NT2/D1 (cell line): ENCODE measurements around the gene ZNF784.

Experiments used
- SUZ12 ChIP-seq: IDR thresholded peaks from 2 replicates; pipeline ENCODE4 v1.6.1; 2011; ENCODE audit not compliant: insufficient read length, insufficient read depth; ENCODE audit errors: extremely low read depth
- YY1 ChIP-seq: IDR thresholded peaks from 2 replicates; pipeline ENCODE4 v1.6.1; 2011; ENCODE audit not compliant: insufficient read length, insufficient read depth
- ZNF274 ChIP-seq: IDR thresholded peaks from 2 replicates; pipeline ENCODE4 v1.6.1; 2011; ENCODE audit warnings: mild to moderate bottlenecking, low read depth, low read length

DNA sequence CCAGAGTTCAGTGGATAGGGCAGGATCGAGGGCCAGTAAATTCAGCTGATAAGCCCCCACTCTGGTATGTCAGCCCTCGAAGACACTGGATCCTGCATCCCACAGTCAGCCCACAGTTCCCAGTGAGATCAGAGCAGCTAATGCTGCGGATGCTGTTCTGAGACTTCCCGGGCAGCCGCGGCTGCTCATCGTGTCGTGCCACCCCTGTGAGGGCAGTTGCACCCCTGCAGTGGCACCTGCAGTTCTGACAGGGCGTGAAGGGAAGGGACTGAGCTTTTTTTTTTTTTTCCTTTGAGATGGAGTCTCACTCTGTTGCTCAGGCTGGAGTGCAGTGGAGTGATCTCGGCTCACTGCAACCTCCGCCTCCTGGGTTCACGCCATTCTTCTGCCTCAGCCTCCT lies 43.1 kb upstream of the ZNF784 start:
- TF ChIP-seq ZNF274: no peak
- TF ChIP-seq YY1: no peak
- TF ChIP-seq SUZ12: no peak
